NB4 (cell line): ENCODE measurements around the gene MSI2.
"Not testable (repeated sequence)": the region's sequence is repeated elsewhere in the genome, so short reads cannot be mapped to it uniquely, and the experiment has no call there.

Experiments used
- DNase-seq: peaks from one replicate; pipeline ENCODE4 v3.0.0; 2010; ENCODE audit warnings: low read depth
- H3K4me3 ChIP-seq: one replicate; pipeline ENCODE4 v1.5.1; 2011; ENCODE audit warnings: mild to moderate bottlenecking, low read depth, low read length, moderate library complexity
- CTCF ChIP-seq: IDR thresholded peaks from one replicate; pipeline ENCODE4 v1.5.1; 2012; ENCODE audit warnings: low read depth, low read length
- MAX ChIP-seq: IDR thresholded peaks from 2 replicates; pipeline ENCODE4 v1.6.1; 2011; ENCODE audit warnings: low read depth, low read length
- MYC ChIP-seq: IDR thresholded peaks from 2 replicates; pipeline ENCODE4 v1.6.1; 2011; ENCODE audit warnings: low read depth, low read length
- POLR2A ChIP-seq: IDR thresholded peaks from 2 replicates; pipeline ENCODE4 v1.6.1; 2011; ENCODE audit warnings: mild to moderate bottlenecking; ENCODE audit not compliant: insufficient read length; ENCODE audit errors: extremely low read depth

MSI2 gene

GRCh38 chr17:57299176-57299575, 42.9 kb downstream of the MSI2 start:
- H3K4me3 ChIP-seq = no peak overlapping the region
- TF ChIP-seq POLR2A (no peak), MYC (no peak), CTCF (no peak), MAX (no peak)
- no peak for DNase-seq

GRCh38 chr17:57300592-57300991, 44.3 kb downstream of the MSI2 start:
- not testable (repeated sequence) for DNase-seq, H3K4me3 ChIP-seq

- no peak overlapping the region for H3K4me3 ChIP-seq
- DNase-seq = no peak
- TF ChIP-seq CTCF = no peak
- TF ChIP-seq MYC = no peak
- TF ChIP-seq POLR2A = no peak
- TF ChIP-seq MAX = no peak
These were observed 46.6 kb downstream of the MSI2 start for GRCh38 chr17:57302690-57303465.

GRCh38 chr17:57305144-57305728, 48.9 kb downstream of the MSI2 start:
- H3K4me3 ChIP-seq = no peak overlapping the region
- no peak for TF ChIP-seq MAX
- no peak for TF ChIP-seq POLR2A
- TF ChIP-seq MYC = no peak
- no peak for TF ChIP-seq CTCF
- DNase-seq = no peak

- TF ChIP-seq MAX (no peak), MYC (no peak), CTCF (no peak), POLR2A (no peak)
- no peak overlapping the region for H3K4me3 ChIP-seq
- peak; percentile 62 for DNase-seq
These were observed 49.7 kb downstream of the MSI2 start for GRCh38 chr17:57305908-57306504.

- no peak for DNase-seq
- TF ChIP-seq POLR2A = no peak
- TF ChIP-seq MYC = no peak
- no peak for TF ChIP-seq CTCF
- no peak for TF ChIP-seq MAX
- H3K4me3 ChIP-seq = no peak overlapping the region
These were observed 52.3 kb downstream of the MSI2 start for GRCh38 chr17:57308543-57309186.
